Cerebellar nuclear complex (tissue), 1 donor: ENCODE results near the gene TDP1.
"Not testable (repeated sequence)": the region's sequence is repeated elsewhere in the genome, so short reads cannot be mapped to it uniquely, and the experiment has no call there.

Source experiments
- DNase-seq, 2 experiments: peaks; one replicate each; lab custom pipeline; 2025; lab: John Stamatoyannopoulos, UW

TDP1 gene

GRCh38 chr14:90049390-90049789 lies 93.7 kb downstream of the TDP1 start:
- no peak for DNase-seq

- no peak for DNase-seq
Observed at GRCh38 chr14:90050271-90050670, 94.5 kb downstream of the TDP1 start.

GRCh38 chr14:90053044-90053443 lies 97.3 kb downstream of the TDP1 start:
- no peak for DNase-seq

GRCh38 chr14:90054803-90055202 lies 99.1 kb downstream of the TDP1 start:
- no peak for DNase-seq

GRCh38 chr14:90056826-90057225 lies 101.1 kb downstream of the TDP1 start:
- no peak for DNase-seq

GRCh38 chr14:90058876-90059458 lies 103.2 kb downstream of the TDP1 start:
- DNase-seq, result no peak

- no peak for DNase-seq
Observed at GRCh38 chr14:90060312-90060964, 104.7 kb downstream of the TDP1 start.

GRCh38 chr14:90060965-90061684 lies 105.4 kb downstream of the TDP1 start:
- no peak for DNase-seq

GRCh38 chr14:90061685-90062126 lies 106.0 kb downstream of the TDP1 start, which contains the start of gene KCNK13:
Gene KCNK13, plus strand, starts transcription at chr14:90061994. Its CDS starts 212 bp downstream, at chr14:90062206.
- DNase-seq, result no peak

- DNase-seq, result no peak
Observed at GRCh38 chr14:90062127-90062794, 106.5 kb downstream of the TDP1 start.

GRCh38 chr14:90062822-90063539 lies 107.3 kb downstream of the TDP1 start:
- DNase-seq, result no peak

GRCh38 chr14:90072350-90072749 lies 116.6 kb downstream of the TDP1 start:
- DNase-seq, result no peak

GRCh38 chr14:90079576-90079975 lies 123.8 kb downstream of the TDP1 start:
- no peak for DNase-seq

- no peak for DNase-seq
Observed at GRCh38 chr14:90087433-90087832, 131.7 kb downstream of the TDP1 start.

GRCh38 chr14:90088176-90088575 lies 132.4 kb downstream of the TDP1 start:
- no peak for DNase-seq

- not testable (repeated sequence) for DNase-seq
Observed at GRCh38 chr14:90089486-90089885, 133.8 kb downstream of the TDP1 start.

GRCh38 chr14:90091393-90091792 lies 135.7 kb downstream of the TDP1 start:
- DNase-seq, result no peak

- DNase-seq, result no peak
Observed at GRCh38 chr14:90093942-90094595, 138.3 kb downstream of the TDP1 start.
